ENCODE data around the gene MACROD2. TPM values are rescaled to one million over a fixed set of nuclear protein-coding genes. Genes with fewer than 3 reads are reported as not detected.

The MACROD2 gene
- total RNA-seq, 4 donors from 2014 or later = 2.1 to 28.1 (median 12.6) TPM

DNA sequence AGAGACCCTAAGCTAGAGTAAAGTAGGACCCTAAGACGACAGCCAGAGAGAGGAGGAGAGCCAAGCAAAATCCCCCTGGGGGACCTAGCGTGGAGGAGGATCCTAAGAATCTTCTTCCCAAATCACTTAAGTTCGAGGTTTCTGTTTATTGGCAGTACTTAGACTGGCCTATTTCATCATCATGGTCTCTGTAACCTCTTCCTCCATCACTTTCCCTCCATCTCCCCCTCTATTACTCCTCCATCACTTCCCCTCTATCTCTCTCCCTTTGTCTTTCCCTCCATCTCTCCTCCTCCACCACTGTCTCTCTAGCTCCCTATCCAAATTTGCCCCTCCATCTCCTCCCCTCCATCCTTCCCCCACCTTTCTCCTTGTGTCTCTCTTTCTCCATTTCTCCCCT lies 1175.7 kb downstream of the MACROD2 start:
- Histone ChIP-seq H3K27ac (no peak overlapping the region), H3K4me1 (no peaks in the 10 kb centered on the region), H3K27me3 (no peaks in the 10 kb centered on the region), H3K36me3 (no peaks in the 10 kb centered on the region), H3K4me3 (no peak overlapping the region), H3K9me3 (no peaks in the 10 kb centered on the region)
- intact Hi-C loops (cut with DNase I; ENCODE audit: low total_unique reads) = no loop called here
- TF ChIP-seq, protein P1, sequence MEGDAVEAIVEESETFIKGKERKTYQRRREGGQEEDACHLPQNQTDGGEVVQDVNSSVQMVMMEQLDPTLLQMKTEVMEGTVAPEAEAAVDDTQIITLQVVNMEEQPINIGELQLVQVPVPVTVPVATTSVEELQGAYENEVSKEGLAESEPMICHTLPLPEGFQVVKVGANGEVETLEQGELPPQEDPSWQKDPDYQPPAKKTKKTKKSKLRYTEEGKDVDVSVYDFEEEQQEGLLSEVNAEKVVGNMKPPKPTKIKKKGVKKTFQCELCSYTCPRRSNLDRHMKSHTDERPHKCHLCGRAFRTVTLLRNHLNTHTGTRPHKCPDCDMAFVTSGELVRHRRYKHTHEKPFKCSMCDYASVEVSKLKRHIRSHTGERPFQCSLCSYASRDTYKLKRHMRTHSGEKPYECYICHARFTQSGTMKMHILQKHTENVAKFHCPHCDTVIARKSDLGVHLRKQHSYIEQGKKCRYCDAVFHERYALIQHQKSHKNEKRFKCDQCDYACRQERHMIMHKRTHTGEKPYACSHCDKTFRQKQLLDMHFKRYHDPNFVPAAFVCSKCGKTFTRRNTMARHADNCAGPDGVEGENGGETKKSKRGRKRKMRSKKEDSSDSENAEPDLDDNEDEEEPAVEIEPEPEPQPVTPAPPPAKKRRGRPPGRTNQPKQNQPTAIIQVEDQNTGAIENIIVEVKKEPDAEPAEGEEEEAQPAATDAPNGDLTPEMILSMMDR (IDR thresholded peaks at IDR 0.05) = no peak
- no peak for TF ChIP-seq POLR2A (IDR thresholded peaks at IDR 0.05)
- DNase-seq = no peak

DNA sequence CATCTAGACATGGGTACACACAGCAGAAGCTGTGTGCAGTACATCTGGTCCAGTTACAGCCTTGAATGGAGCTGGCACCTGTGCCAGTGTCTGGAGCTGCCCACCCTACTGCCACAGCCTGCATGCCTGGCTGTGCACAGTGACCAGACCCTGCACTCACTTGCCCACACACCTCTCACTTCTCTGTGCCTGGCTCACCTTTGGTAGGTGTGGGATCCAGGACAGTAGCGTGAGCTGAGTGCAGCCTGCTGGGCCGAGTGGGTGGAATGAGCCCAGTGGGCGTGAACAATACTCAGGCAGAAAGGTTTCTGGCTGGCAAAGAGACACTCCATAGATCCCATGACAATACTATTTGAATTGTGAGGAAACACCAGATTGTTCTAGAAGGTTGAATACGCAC lies 1181.6 kb downstream of the MACROD2 start:
- no peak overlapping the region for H3K4me3 ChIP-seq
- H3K27me3 ChIP-seq = no peaks in the 10 kb centered on the region
- intact Hi-C loops (cut with DNase I; ENCODE audit: low total_unique reads) = no loop called here
- no peaks in the 10 kb centered on the region for H3K36me3 ChIP-seq
- no peak for DNase-seq
- H3K9me3 ChIP-seq = no peaks in the 10 kb centered on the region
- no peaks in the 10 kb centered on the region for H3K4me1 ChIP-seq
- H3K27ac ChIP-seq = no peak overlapping the region
- TF ChIP-seq, protein P1 (IDR thresholded peaks at IDR 0.05) = no peak
- no peak for TF ChIP-seq POLR2A (IDR thresholded peaks at IDR 0.05)

DNA sequence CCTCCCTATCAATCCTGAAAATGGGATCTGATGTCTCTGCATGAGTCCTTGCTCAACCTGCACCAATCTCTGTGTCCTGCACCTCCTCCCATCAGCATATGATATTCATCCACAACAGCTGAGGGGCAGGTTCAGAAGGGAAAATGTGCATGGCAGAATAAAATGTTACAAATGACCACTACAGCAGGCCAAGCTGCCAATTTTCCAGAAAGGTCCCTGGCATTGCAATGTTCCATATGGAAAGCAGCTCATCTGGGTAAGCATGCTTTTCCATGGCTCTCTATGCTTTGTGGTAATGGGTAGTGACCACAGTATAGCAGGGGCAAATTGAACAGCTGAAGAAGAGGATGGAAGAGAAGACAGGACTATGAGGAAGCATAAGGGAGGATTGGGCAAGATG lies 1183.3 kb downstream of the MACROD2 start:
- DNase-seq = no peak
- H3K4me1 ChIP-seq = no peaks in the 10 kb centered on the region
- H3K36me3 ChIP-seq = no peaks in the 10 kb centered on the region
- no peaks in the 10 kb centered on the region for H3K9me3 ChIP-seq
- intact Hi-C loops (cut with DNase I; ENCODE audit: low total_unique reads) = no loop called here
- H3K4me3 ChIP-seq = no peak overlapping the region
- TF ChIP-seq, protein P1 (IDR thresholded peaks at IDR 0.05) = no peak
- TF ChIP-seq POLR2A (IDR thresholded peaks at IDR 0.05) = no peak
- H3K27me3 ChIP-seq = no peaks in the 10 kb centered on the region
- no peak overlapping the region for H3K27ac ChIP-seq

DNA sequence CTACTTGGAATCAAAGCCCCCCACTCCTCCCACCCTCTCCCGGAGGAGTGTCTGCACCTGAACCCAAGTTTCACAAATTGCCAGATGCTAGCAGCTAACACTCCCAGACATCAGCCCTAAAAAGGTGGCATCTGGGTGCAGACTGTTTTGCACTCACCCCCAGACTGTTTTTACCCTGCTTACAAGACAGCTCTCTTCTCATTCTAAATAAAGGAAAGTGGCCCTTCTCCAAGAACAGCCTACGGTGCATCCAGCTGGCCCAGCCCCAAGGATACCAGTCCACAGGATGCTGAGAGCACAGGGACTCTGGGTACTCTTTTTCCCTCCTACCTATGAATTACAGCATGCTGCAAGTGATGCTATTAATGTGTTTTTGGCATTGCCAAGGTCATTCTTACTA lies 1184.1 kb downstream of the MACROD2 start:
- TF ChIP-seq POLR2A (IDR thresholded peaks at IDR 0.05) = no peak
- TF ChIP-seq, protein P1 (IDR thresholded peaks at IDR 0.05) = no peak
- DNase-seq = no peak
- intact Hi-C loops (cut with DNase I; ENCODE audit: low total_unique reads) = no loop called here

DNA sequence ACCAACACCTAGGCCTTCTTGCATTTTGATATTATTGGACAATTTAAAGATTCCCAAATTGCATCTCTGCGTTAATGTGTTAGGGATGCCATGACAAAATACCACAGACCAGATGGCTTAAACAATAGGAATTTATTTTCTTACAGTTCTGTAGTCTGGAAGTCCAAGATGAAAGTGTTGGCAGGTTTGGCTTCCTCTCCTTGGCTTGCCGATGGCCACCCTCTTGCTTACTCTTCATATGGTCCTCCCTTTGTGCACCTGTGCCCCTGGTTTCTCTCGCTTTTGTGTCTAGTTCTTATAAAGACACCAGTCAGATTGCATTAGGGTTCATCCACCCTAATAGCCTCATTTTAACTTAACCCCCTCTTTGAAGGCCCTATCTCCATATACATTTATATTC lies 1184.5 kb downstream of the MACROD2 start:
- intact Hi-C loops (cut with DNase I; ENCODE audit: low total_unique reads) = no loop called here
- H3K27me3 ChIP-seq = no peaks in the 10 kb centered on the region
- H3K36me3 ChIP-seq = no peaks in the 10 kb centered on the region
- no peak for TF ChIP-seq POLR2A (IDR thresholded peaks at IDR 0.05)
- TF ChIP-seq, protein P1 (IDR thresholded peaks at IDR 0.05) = no peak
- H3K4me1 ChIP-seq = no peaks in the 10 kb centered on the region
- H3K9me3 ChIP-seq = no peaks in the 10 kb centered on the region
- H3K27ac ChIP-seq = no peak overlapping the region
- no peak overlapping the region for H3K4me3 ChIP-seq
- DNase-seq = no peak

More for the DNA sequence above, 1184.1 kb downstream of the MACROD2 start:
- Histone ChIP-seq H3K36me3 (no peaks in the 10 kb centered on the region), H3K9me3 (no peaks in the 10 kb centered on the region), H3K27ac (no peak overlapping the region), H3K4me1 (no peaks in the 10 kb centered on the region), H3K27me3 (no peaks in the 10 kb centered on the region), H3K4me3 (no peak overlapping the region)

Data from uterus (tissue), 4 donors.